ENCODE results near the gene S100A11. TPM values are rescaled to one million over a fixed set of nuclear protein-coding genes. Genes with fewer than 3 reads are reported as not detected.

Gene S100A11
- total and polyA plus RNA-seq, 9 of the 15 experiments (the other 6 are each of a cell fraction or from before 2014, with no cell fraction given), result 131 to 808 (median 235) TPM

- no peak for TF ChIP-seq RBM15 (IDR thresholded peaks at IDR 0.05; ENCODE audit: insufficient read depth, low read length)
- TF ChIP-seq ZNF408 (CRISPR knock-in tag; IDR thresholded peaks at IDR 0.05; ENCODE audit: low read depth), result no peak
- TF ChIP-seq, protein P1, sequence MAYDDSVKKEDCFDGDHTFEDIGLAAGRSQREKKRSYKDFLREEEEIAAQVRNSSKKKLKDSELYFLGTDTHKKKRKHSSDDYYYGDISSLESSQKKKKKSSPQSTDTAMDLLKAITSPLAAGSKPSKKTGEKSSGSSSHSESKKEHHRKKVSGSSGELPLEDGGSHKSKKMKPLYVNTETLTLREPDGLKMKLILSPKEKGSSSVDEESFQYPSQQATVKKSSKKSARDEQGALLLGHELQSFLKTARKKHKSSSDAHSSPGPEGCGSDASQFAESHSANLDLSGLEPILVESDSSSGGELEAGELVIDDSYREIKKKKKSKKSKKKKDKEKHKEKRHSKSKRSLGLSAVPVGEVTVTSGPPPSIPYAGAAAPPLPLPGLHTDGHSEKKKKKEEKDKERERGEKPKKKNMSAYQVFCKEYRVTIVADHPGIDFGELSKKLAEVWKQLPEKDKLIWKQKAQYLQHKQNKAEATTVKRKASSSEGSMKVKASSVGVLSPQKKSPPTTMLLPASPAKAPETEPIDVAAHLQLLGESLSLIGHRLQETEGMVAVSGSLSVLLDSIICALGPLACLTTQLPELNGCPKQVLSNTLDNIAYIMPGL (CRISPR knock-in tag; IDR thresholded peaks at IDR 0.05), result no peak
- TF ChIP-seq, protein P2, sequence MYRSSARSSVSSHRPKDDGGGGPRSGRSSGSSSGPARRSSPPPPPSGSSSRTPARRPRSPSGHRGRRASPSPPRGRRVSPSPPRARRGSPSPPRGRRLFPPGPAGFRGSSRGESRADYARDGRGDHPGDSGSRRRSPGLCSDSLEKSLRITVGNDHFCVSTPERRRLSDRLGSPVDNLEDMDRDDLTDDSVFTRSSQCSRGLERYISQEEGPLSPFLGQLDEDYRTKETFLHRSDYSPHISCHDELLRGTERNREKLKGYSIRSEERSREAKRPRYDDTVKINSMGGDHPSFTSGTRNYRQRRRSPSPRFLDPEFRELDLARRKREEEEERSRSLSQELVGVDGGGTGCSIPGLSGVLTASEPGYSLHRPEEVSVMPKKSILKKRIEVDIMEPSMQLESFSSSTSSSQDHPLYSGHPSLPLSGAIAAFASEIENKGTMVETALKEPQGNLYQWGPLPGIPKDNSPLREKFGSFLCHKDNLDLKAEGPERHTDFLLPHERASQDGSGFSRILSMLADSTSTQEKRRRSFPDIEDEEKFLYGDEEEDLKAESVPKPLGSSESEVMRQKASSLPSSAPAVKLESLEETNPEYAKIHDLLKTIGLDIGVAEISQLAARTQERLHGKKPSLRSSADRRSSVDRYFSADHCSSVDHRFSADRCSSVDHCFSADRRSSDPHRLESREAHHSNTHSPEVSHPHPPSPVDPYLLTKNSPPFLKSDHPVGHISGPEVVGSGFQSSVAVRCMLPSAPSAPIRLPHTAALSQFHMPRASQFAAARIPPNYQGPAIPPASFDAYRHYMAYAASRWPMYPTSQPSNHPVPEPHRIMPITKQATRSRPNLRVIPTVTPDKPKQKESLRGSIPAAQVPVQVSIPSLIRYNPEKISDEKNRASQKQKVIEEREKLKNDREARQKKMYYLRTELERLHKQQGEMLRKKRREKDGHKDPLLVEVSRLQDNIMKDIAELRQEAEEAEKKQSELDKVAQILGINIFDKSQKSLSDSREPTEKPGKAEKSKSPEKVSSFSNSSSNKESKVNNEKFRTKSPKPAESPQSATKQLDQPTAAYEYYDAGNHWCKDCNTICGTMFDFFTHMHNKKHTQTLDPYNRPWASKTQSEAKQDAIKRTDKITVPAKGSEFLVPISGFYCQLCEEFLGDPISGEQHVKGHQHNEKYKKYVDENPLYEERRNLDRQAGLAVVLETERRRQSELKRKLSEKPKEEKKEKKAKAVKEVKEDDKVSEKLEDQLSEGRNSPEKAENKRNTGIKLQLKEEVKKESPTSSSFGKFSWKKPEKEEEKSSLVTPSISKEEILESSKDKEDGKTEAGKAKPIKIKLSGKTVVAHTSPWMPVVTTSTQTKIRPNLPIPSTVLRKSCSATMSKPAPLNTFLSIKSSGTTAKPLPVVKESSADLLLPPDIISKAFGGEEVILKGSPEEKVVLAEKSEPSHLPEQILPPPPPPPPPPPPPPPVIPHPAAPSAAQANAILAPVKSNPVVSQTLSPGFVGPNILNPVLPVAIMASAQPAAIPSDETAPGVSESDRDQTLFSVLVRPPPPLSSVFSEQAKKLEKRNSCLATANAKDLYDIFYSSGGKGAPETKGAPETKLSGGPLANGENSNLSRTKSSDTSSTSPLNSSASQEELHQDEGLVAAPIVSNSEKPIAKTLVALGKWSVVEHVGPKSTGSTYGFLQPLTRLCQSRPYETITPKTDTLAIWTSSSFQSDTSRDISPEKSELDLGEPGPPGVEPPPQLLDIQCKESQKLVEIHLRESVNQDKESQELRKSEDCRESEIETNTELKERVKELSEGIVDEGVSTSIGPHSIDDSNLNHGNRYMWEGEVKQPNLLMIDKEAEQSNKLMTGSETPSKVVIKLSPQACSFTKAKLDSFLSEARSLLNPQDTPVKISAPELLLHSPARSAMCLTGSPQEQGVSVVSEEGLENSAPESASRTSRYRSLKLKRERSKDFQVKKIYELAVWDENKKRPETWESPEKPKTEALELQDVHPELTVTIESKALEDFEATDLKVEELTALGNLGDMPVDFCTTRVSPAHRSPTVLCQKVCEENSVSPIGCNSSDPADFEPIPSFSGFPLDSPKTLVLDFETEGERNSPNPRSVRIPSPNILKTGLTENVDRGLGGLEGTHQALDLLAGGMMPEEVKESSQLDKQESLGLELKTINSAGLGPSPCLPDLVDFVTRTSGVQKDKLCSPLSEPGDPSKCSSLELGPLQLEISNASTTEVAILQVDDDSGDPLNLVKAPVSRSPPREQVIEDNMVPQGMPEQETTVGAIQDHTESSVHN (IDR thresholded peaks at IDR 0.05; ENCODE audit: borderline replicate concordance in 1 of 2, low read depth in 1 of 2), result peak in 1 of 2 experiments; percentile 51; a peak in 2 of 4 replicates
- no peak for TF ChIP-seq PHB (CRISPR knock-in tag; IDR thresholded peaks at IDR 0.05)
- TF ChIP-seq MTA3 (IDR thresholded peaks at IDR 0.05; ENCODE audit: borderline replicate concordance), result no peak; the same call in none of the 2 replicates
- no peak for TF ChIP-seq CBX8 (IDR thresholded peaks at IDR 0.05; ENCODE audit: borderline replicate concordance, extremely low read depth, low read depth, low read length, poor library complexity, severe bottlenecking)
- TF ChIP-seq, protein P3, sequence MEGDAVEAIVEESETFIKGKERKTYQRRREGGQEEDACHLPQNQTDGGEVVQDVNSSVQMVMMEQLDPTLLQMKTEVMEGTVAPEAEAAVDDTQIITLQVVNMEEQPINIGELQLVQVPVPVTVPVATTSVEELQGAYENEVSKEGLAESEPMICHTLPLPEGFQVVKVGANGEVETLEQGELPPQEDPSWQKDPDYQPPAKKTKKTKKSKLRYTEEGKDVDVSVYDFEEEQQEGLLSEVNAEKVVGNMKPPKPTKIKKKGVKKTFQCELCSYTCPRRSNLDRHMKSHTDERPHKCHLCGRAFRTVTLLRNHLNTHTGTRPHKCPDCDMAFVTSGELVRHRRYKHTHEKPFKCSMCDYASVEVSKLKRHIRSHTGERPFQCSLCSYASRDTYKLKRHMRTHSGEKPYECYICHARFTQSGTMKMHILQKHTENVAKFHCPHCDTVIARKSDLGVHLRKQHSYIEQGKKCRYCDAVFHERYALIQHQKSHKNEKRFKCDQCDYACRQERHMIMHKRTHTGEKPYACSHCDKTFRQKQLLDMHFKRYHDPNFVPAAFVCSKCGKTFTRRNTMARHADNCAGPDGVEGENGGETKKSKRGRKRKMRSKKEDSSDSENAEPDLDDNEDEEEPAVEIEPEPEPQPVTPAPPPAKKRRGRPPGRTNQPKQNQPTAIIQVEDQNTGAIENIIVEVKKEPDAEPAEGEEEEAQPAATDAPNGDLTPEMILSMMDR (IDR thresholded peaks at IDR 0.05 in 2 of 3, conservative IDR thresholded peaks at IDR 0.05 in 1 of 3; ENCODE audit: insufficient read depth in 2 of 3, low read depth in 1 of 3, low read length in 3 of 3), result peak; percentile 74 to 90 (median 81)
- no peak for TF ChIP-seq COPS2 (conservative IDR thresholded peaks at IDR 0.05)
- TF ChIP-seq, protein P4, sequence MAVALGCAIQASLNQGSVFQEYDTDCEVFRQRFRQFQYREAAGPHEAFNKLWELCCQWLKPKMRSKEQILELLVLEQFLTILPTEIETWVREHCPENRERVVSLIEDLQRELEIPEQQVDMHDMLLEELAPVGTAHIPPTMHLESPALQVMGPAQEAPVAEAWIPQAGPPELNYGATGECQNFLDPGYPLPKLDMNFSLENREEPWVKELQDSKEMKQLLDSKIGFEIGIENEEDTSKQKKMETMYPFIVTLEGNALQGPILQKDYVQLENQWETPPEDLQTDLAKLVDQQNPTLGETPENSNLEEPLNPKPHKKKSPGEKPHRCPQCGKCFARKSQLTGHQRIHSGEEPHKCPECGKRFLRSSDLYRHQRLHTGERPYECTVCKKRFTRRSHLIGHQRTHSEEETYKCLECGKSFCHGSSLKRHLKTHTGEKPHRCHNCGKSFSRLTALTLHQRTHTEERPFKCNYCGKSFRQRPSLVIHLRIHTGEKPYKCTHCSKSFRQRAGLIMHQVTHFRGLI (CRISPR knock-in tag; IDR thresholded peaks at IDR 0.05), result no peak
- no peak; the same call in 1 of the 2 replicates for TF ChIP-seq BACH1 (tag; IDR thresholded peaks at IDR 0.05)
Observed at GRCh38 chr1:152034654-152035538, 1.9 kb downstream of the S100A11 start (continued).
